Stimulated activated CD4-positive, alpha-beta T cell treated with anti-CD3 and anti-CD28 coated beads, TNF-alpha, amount 100 ng/mL, for 1 hour (primary cell): Measurements from ENCODE around the gene MUCL3.
"Not testable (repeated sequence)": the region's sequence is repeated elsewhere in the genome, so short reads cannot be mapped to it uniquely, and the experiment has no call there.

Experiments
- DNase-seq, 3 donors: peaks; one replicate each; pipeline ENCODE4 v3.0.0-alpha.2; 2020; ENCODE audit warnings: low read depth in 3 of 3, low spot score in 1 of 3

The MUCL3 gene

GRCh38 chr6:30912746-30913520, 27.8 kb upstream of the MUCL3 start:
- no peak for DNase-seq

- DNase-seq, result peak in 1 of 3 donors; percentile 5
Measured at GRCh38 chr6:30913721-30914075, 27.1 kb upstream of the MUCL3 start.

GRCh38 chr6:30914076-30914853, 26.5 kb upstream of the MUCL3 start, which contains the start of gene VARS2:
TSS of gene VARS2 (plus strand) at chr6:30914238. CDS start at chr6:30914837, 599 bp downstream.
- peak; percentile 65 to 83 (median 78) for DNase-seq

GRCh38 chr6:30914854-30915590, 25.8 kb upstream of the MUCL3 start:
- DNase-seq, result no peak

GRCh38 chr6:30915591-30915946, 25.2 kb upstream of the MUCL3 start:
- no peak for DNase-seq

- DNase-seq, result no peak
Measured at GRCh38 chr6:30917041-30917440, 23.7 kb upstream of the MUCL3 start.

GRCh38 chr6:30917487-30917886, 23.3 kb upstream of the MUCL3 start:
- DNase-seq, result no peak

GRCh38 chr6:30918670-30919069, 22.1 kb upstream of the MUCL3 start:
- no peak for DNase-seq

GRCh38 chr6:30922447-30922852, 18.3 kb upstream of the MUCL3 start:
- no peak for DNase-seq

- DNase-seq, result not testable (repeated sequence)
Measured at GRCh38 chr6:30924040-30924627, 16.6 kb upstream of the MUCL3 start.

GRCh38 chr6:30926644-30927043, 14.1 kb upstream of the MUCL3 start:
- DNase-seq, result no peak

- DNase-seq, result not testable (repeated sequence)
Measured at GRCh38 chr6:30927080-30927479, 13.7 kb upstream of the MUCL3 start.

- DNase-seq, result no peak
Measured at GRCh38 chr6:30928677-30929076, 12.1 kb upstream of the MUCL3 start.

- no peak for DNase-seq
Measured at GRCh38 chr6:30930506-30930905, 10.3 kb upstream of the MUCL3 start.

GRCh38 chr6:30931272-30931671, 9.5 kb upstream of the MUCL3 start:
- DNase-seq, result no peak

GRCh38 chr6:30931969-30932645, 8.7 kb upstream of the MUCL3 start, which contains the start of gene SFTA2:
TSS of gene SFTA2 (minus strand) at chr6:30932170. CDS start at chr6:30932096, 74 bp downstream.
- no peak for DNase-seq

- no peak for DNase-seq
Measured at GRCh38 chr6:30932665-30933365, 8.0 kb upstream of the MUCL3 start.

GRCh38 chr6:30935018-30935417, 5.8 kb upstream of the MUCL3 start:
- DNase-seq, result no peak

GRCh38 chr6:30937265-30937664, 3.5 kb upstream of the MUCL3 start:
- DNase-seq, result no peak

- DNase-seq, result no peak
Measured at GRCh38 chr6:30938730-30939129, 2.0 kb upstream of the MUCL3 start.
